SK-N-SH (cell line): ENCODE measurements around the gene NRIP2. TPM values are rescaled to one million over a fixed set of nuclear protein-coding genes. Genes with fewer than 3 reads are reported as not detected.

Experiments used
- CTCF ChIA-PET: fragments of 300-600, 350-600 bp; formaldehyde crosslinking; extraction: SDS; loops from one replicate; lab custom pipeline; 2021; lab: Yijun Ruan, JAX
- POLR2A ChIA-PET: fragments of 350-600 bp; sonication (Branson Sonifier 250); formaldehyde crosslinking; extraction: SDS; loops from one replicate; lab custom pipeline; 2020; ENCODE audit warnings: antibody characterized with exemption, inconsistent platforms; lab: Yijun Ruan, JAX
- DNase-seq: peaks from one replicate; pipeline ENCODE4 v3.0.0; 2012
- H2AFZ ChIP-seq: fragments of 200-600 bp; sonication (generic); 2 replicates; pipeline ENCODE4 v1.8.1; 2016; ENCODE audit warnings: antibody characterized with exemption, mild to moderate bottlenecking, low read depth
- H3F3A ChIP-seq: fragments of 200-600 bp; sonication (generic); replicated peaks from 2 replicates; pipeline ENCODE3; 2016; ENCODE audit warnings: antibody characterized with exemption, mild to moderate bottlenecking; ENCODE audit not compliant: insufficient read depth
- H3K27ac ChIP-seq, 2 experiments: fragments of 200-500 bp in 1 of 2; fragments of 200-600 bp in 1 of 2; sonication (Bioruptor generic) in 1 of 2; sonication (generic), shearing (Covaris generic) in 1 of 2; 2 replicates each; pipeline versions ENCODE4 v1.5.1 to v1.6.1; 2014 to 2016; ENCODE audit warnings: low read depth in 2 of 2, inconsistent platforms in 1 of 2, low read length in 1 of 2, mild to moderate bottlenecking in 1 of 2, mixed read lengths in 1 of 2
- H3K27me3 ChIP-seq: fragments of 200-600 bp; sonication (generic), shearing (Covaris generic); 2 replicates; pipeline ENCODE4 v1.6.1; 2016; ENCODE audit warnings: mixed run types; ENCODE audit not compliant: insufficient read depth
- H3K36me3 ChIP-seq, 2 experiments: fragments of 200-500 bp in 1 of 2; fragments of 200-600 bp in 1 of 2; sonication (Bioruptor generic) in 1 of 2; sonication (generic) in 1 of 2; replicated peaks in 1 of 2; 2 replicates each; pipeline versions ENCODE3 to v1.5.1; 2014 to 2016; ENCODE audit warnings: low read length in 1 of 2, mild to moderate bottlenecking in 1 of 2; ENCODE audit not compliant: insufficient read depth in 2 of 2, control insufficient read depth in 1 of 2
- H3K4me1 ChIP-seq, 2 experiments: fragments of 200-500 bp in 1 of 2; fragments of 200-600 bp in 1 of 2; sonication (Bioruptor generic) in 1 of 2; sonication (generic), shearing (Covaris generic) in 1 of 2; 2 replicates each; pipeline versions ENCODE4 v1.5.1 to v1.6.1; 2014 to 2016; ENCODE audit warnings: low read depth in 1 of 2, low read length in 1 of 2, mixed run types in 1 of 2; ENCODE audit not compliant: insufficient read depth in 2 of 2, control insufficient read depth in 1 of 2
- H3K4me2 ChIP-seq: fragments of 200-600 bp; sonication (generic), shearing (Covaris generic); 2 replicates; pipeline ENCODE4 v1.6.1; 2017; ENCODE audit warnings: mixed run types
- H3K4me3 ChIP-seq, 2 experiments: fragments of 200-500 bp in 1 of 2; fragments of 200-600 bp in 1 of 2; sonication (Bioruptor generic) in 1 of 2; sonication (generic), shearing (Covaris generic) in 1 of 2; 2 replicates each; pipeline versions ENCODE4 v1.5.1 to v1.8.1; 2014 to 2016; ENCODE audit warnings: low read depth in 2 of 2, inconsistent platforms in 1 of 2, low read length in 1 of 2, mild to moderate bottlenecking in 1 of 2, mixed read lengths in 1 of 2, moderate library complexity in 1 of 2
- H3K79me2 ChIP-seq: fragments of 200-600 bp; sonication (generic); 2 replicates; pipeline ENCODE4 v1.8.1; 2017; ENCODE audit warnings: mild to moderate bottlenecking; ENCODE audit not compliant: insufficient read depth
- H3K9ac ChIP-seq: fragments of 200-600 bp; sonication (generic); 2 replicates; pipeline ENCODE4 v1.6.1; 2017; ENCODE audit warnings: mixed run types
- H3K9me2 ChIP-seq: fragments of 200-600 bp; sonication (generic); 2 replicates; pipeline ENCODE4 v1.6.1; 2017; ENCODE audit warnings: mixed run types
- H3K9me3 ChIP-seq: fragments of 200-600 bp; sonication (generic); 2 replicates; pipeline ENCODE4 v1.6.1; 2017; ENCODE audit warnings: mixed run types, mild to moderate bottlenecking, moderate library complexity
- H4K20me1 ChIP-seq: fragments of 200-600 bp; sonication (generic); 2 replicates; pipeline ENCODE4 v1.6.1; 2017; ENCODE audit warnings: mild to moderate bottlenecking, mixed run types; ENCODE audit not compliant: insufficient read depth
- CHD2 ChIP-seq: fragments of 150-350 bp; IDR thresholded peaks from 2 replicates; pipeline ENCODE4 v1.6.1; 2018; ENCODE audit warnings: low read length; ENCODE audit not compliant: partially characterized antibody
- EZH2phosphoT487 ChIP-seq: fragments of 200-600 bp; sonication (generic); IDR thresholded peaks from 2 replicates; pipeline ENCODE4 v1.6.1; 2017; ENCODE audit warnings: low read depth, mixed run types, mild to moderate bottlenecking, antibody characterized with exemption, moderate library complexity, borderline replicate concordance
- FOSL2 ChIP-seq: IDR thresholded peaks from 2 replicates; pipeline ENCODE4 v1.4.0; 2012; ENCODE audit warnings: low read depth, mild to moderate bottlenecking, moderate library complexity, borderline replicate concordance
- FOXM1 ChIP-seq: IDR thresholded peaks from 2 replicates; pipeline ENCODE4 v1.4.0; 2012; ENCODE audit warnings: low read depth, mild to moderate bottlenecking
- MEF2A ChIP-seq: IDR thresholded peaks from 2 replicates; pipeline ENCODE4 v1.4.0; 2012; ENCODE audit warnings: low read depth, borderline replicate concordance
- MXI1 ChIP-seq: IDR thresholded peaks from 2 replicates; pipeline ENCODE4 v1.6.1; 2012; ENCODE audit warnings: mild to moderate bottlenecking, low read depth, low read length, improper control_type of control experiment
- RAD21 ChIP-seq: IDR thresholded peaks from 2 replicates; pipeline ENCODE4 v1.6.1; 2012; ENCODE audit warnings: mild to moderate bottlenecking, low read length
- RCOR1 ChIP-seq: fragments of 150-350 bp; IDR thresholded peaks from 2 replicates; pipeline ENCODE4 v1.6.1; 2017; ENCODE audit warnings: antibody characterized with exemption, low read length
- RFX5 ChIP-seq: IDR thresholded peaks from 2 replicates; pipeline ENCODE4 v1.6.1; 2012; ENCODE audit warnings: mild to moderate bottlenecking, improper control_type of control experiment, low read length
- RXRA ChIP-seq: IDR thresholded peaks from 2 replicates; pipeline ENCODE4 v1.4.0; 2012; ENCODE audit warnings: low read depth, mild to moderate bottlenecking, borderline replicate concordance
- SMC3 ChIP-seq: IDR thresholded peaks from 2 replicates; pipeline ENCODE4 v1.6.1; 2012; ENCODE audit warnings: low read depth, low read length, improper control_type of control experiment
- TAF1 ChIP-seq: IDR thresholded peaks from 2 replicates; pipeline ENCODE4 v1.6.1; 2012; ENCODE audit warnings: low read depth, mild to moderate bottlenecking, low read length, moderate library complexity, borderline replicate concordance
- TEAD4 ChIP-seq: IDR thresholded peaks from 2 replicates; pipeline ENCODE4 v1.4.0; 2012; ENCODE audit warnings: mild to moderate bottlenecking, borderline replicate concordance; ENCODE audit not compliant: insufficient read depth
- YY1 ChIP-seq: IDR thresholded peaks from 2 replicates; pipeline ENCODE4 v1.4.0; 2012; ENCODE audit warnings: low read depth, mild to moderate bottlenecking
- polyA plus RNA-seq, 3 experiments: library from polyadenylated mRNA; depleted of rRNA; stranded (reverse); fragments of >200 nt; gene quantifications; 2 replicates each; pipeline ENCODE4 v1.2.3, GENCODE V29; 2012
- TF ChIP-seq, protein P1 (sequence below): IDR thresholded peaks from 2 replicates; pipeline ENCODE4 v1.6.1; 2012; ENCODE audit warnings: mild to moderate bottlenecking, low read depth, low read length, moderate library complexity
- TF ChIP-seq, protein P2 (sequence below): fragments of 150-350 bp; IDR thresholded peaks from 2 replicates; pipeline ENCODE4 v1.6.1; 2017; ENCODE audit warnings: antibody characterized with exemption, low read length, low read depth, borderline replicate concordance
- TF ChIP-seq, protein P3 (sequence below): IDR thresholded peaks from 2 replicates; pipeline ENCODE4 v1.4.0; 2012; ENCODE audit warnings: low read depth, borderline replicate concordance
- TF ChIP-seq, protein P4 (sequence below): fragments of 150-350 bp; IDR thresholded peaks from 2 replicates; pipeline ENCODE4 v1.6.1; 2016; ENCODE audit warnings: mild to moderate bottlenecking, low read depth, low read length

The NRIP2 gene
- polyA plus RNA-seq, 1 of the 3 experiments (the other 2 are of a cell fraction): not detected

DNA sequence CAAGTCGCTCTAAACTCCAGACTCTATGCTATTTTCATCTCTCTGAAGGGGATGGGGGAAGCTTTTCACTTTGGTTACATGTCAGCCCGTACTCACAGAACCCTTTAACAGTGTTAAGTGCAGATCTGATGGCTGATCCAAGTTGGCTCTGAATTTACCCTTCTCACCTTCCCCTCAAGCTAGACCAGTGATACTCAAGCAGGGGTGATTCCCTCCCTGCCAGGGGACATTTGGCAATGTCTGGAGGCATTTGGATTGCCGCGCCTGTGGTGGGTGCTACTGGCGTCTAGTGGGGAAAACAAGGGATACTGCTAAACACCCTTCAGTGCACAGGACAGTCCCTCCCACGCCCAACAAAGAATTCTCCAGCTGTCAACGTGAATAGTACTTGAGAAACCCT lies 28.0 kb upstream of the NRIP2 start (continued):
- TF ChIP-seq, protein P1, sequence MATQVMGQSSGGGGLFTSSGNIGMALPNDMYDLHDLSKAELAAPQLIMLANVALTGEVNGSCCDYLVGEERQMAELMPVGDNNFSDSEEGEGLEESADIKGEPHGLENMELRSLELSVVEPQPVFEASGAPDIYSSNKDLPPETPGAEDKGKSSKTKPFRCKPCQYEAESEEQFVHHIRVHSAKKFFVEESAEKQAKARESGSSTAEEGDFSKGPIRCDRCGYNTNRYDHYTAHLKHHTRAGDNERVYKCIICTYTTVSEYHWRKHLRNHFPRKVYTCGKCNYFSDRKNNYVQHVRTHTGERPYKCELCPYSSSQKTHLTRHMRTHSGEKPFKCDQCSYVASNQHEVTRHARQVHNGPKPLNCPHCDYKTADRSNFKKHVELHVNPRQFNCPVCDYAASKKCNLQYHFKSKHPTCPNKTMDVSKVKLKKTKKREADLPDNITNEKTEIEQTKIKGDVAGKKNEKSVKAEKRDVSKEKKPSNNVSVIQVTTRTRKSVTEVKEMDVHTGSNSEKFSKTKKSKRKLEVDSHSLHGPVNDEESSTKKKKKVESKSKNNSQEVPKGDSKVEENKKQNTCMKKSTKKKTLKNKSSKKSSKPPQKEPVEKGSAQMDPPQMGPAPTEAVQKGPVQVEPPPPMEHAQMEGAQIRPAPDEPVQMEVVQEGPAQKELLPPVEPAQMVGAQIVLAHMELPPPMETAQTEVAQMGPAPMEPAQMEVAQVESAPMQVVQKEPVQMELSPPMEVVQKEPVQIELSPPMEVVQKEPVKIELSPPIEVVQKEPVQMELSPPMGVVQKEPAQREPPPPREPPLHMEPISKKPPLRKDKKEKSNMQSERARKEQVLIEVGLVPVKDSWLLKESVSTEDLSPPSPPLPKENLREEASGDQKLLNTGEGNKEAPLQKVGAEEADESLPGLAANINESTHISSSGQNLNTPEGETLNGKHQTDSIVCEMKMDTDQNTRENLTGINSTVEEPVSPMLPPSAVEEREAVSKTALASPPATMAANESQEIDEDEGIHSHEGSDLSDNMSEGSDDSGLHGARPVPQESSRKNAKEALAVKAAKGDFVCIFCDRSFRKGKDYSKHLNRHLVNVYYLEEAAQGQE: no peak
- TF ChIP-seq RFX5 (no peak), CHD2 (no peak), TEAD4 (no peak), RXRA (no peak), TAF1 (no peak), RAD21 (no peak), YY1 (no peak), RCOR1 (no peak), FOXM1 (no peak)

DNA sequence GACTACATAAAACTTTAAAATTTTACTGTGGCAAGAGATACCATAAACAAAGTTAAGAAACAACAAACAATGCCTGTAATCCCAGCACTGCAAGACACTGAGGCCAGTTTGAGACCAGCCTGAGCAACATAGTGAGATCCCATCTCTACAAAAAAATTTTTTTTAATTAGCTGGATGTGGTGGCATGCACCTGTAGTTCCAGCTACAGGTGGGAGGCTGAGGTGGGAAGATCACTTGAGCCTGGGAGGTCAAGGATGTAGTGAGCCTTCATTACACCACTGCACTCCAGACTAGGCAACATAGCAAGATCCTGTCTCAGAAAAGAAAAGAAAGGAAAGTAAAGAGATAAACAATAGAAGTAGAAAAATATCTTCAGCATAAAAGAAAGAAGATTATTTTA lies 25.3 kb upstream of the NRIP2 start:
- Histone ChIP-seq H3K27me3 (no peaks in the 10 kb centered on the region), H3K9me2 (no peaks in the 10 kb centered on the region), H3F3A (peaks cover 9% of the 10 kb centered on the region), H3K4me1 (no peaks in the 10 kb centered on the region), H3K4me3 (no peak overlapping the region), H3K9ac (no peak overlapping the region), H4K20me1 (no peaks in the 10 kb centered on the region), H3K4me2 (no peak overlapping the region), H3K9me3 (no peaks in the 10 kb centered on the region), H2AFZ (no peak overlapping the region), H3K79me2 (no peaks in the 10 kb centered on the region; the same call in 1 of the 2 replicates), H3K27ac (no peak overlapping the region), H3K36me3 (peaks cover 6 to 23% of the 10 kb centered on the region in 2 experiments)
- DNase-seq: no peak
- POLR2A ChIA-PET: no interaction called here
- TF ChIP-seq EZH2phosphoT487 (no peak), MEF2A (no peak), RCOR1 (no peak), RAD21 (no peak), RFX5 (no peak), SMC3 (no peak), MXI1 (no peak), TAF1 (no peak), FOXM1 (no peak), CHD2 (no peak), FOSL2 (no peak)
- TF ChIP-seq, protein P2, sequence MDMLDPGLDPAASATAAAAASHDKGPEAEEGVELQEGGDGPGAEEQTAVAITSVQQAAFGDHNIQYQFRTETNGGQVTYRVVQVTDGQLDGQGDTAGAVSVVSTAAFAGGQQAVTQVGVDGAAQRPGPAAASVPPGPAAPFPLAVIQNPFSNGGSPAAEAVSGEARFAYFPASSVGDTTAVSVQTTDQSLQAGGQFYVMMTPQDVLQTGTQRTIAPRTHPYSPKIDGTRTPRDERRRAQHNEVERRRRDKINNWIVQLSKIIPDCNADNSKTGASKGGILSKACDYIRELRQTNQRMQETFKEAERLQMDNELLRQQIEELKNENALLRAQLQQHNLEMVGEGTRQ: no peak
- TF ChIP-seq, protein P3, sequence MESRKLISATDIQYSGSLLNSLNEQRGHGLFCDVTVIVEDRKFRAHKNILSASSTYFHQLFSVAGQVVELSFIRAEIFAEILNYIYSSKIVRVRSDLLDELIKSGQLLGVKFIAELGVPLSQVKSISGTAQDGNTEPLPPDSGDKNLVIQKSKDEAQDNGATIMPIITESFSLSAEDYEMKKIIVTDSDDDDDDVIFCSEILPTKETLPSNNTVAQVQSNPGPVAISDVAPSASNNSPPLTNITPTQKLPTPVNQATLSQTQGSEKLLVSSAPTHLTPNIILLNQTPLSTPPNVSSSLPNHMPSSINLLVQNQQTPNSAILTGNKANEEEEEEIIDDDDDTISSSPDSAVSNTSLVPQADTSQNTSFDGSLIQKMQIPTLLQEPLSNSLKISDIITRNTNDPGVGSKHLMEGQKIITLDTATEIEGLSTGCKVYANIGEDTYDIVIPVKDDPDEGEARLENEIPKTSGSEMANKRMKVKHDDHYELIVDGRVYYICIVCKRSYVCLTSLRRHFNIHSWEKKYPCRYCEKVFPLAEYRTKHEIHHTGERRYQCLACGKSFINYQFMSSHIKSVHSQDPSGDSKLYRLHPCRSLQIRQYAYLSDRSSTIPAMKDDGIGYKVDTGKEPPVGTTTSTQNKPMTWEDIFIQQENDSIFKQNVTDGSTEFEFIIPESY: no peak
- TF ChIP-seq, protein P4, sequence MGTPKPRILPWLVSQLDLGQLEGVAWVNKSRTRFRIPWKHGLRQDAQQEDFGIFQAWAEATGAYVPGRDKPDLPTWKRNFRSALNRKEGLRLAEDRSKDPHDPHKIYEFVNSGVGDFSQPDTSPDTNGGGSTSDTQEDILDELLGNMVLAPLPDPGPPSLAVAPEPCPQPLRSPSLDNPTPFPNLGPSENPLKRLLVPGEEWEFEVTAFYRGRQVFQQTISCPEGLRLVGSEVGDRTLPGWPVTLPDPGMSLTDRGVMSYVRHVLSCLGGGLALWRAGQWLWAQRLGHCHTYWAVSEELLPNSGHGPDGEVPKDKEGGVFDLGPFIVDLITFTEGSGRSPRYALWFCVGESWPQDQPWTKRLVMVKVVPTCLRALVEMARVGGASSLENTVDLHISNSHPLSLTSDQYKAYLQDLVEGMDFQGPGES: no peak
- TF ChIP-seq, protein P1: no peak
- CTCF ChIA-PET: interaction anchor here (0.8 kb wide), 1 partner anchor 174 kb away, joined by 3 read pairs; no protein-coding TSS in a partner anchor
